Measurements from ENCODE around the gene SNTA1. TPM values are rescaled to one million over a fixed set of nuclear protein-coding genes. Genes with fewer than 3 reads are reported as not detected.
A peak's percentile ranks its signal among the peaks of the same experiment; 100 is the strongest.
"Not testable (repeated sequence)": the region's sequence is repeated elsewhere in the genome, so short reads cannot be mapped to it uniquely, and the experiment has no call there.

Gene SNTA1
- 10 to 100 TPM; 40.1 to 44.7 TPM for total RNA-seq
- long read RNA-seq, donor 1, transcript SNTA1-201 (8 exons, 2,342 nt): major isoform, 35 of 54 reads
- long read RNA-seq, donor 1, partial matches to known transcripts: 14 of 54 reads
- long read RNA-seq, donor 1, other reads (novel, unspliced or antisense): 5 of 54 reads
- long read RNA-seq, donor 2, transcript SNTA1-201 (8 exons, 2,342 nt): major isoform, 6 of 59 reads
- long read RNA-seq, donor 2, partial matches to known transcripts: 48 of 59 reads
- long read RNA-seq, donor 2, other reads (novel, unspliced or antisense): 5 of 59 reads

DNA sequence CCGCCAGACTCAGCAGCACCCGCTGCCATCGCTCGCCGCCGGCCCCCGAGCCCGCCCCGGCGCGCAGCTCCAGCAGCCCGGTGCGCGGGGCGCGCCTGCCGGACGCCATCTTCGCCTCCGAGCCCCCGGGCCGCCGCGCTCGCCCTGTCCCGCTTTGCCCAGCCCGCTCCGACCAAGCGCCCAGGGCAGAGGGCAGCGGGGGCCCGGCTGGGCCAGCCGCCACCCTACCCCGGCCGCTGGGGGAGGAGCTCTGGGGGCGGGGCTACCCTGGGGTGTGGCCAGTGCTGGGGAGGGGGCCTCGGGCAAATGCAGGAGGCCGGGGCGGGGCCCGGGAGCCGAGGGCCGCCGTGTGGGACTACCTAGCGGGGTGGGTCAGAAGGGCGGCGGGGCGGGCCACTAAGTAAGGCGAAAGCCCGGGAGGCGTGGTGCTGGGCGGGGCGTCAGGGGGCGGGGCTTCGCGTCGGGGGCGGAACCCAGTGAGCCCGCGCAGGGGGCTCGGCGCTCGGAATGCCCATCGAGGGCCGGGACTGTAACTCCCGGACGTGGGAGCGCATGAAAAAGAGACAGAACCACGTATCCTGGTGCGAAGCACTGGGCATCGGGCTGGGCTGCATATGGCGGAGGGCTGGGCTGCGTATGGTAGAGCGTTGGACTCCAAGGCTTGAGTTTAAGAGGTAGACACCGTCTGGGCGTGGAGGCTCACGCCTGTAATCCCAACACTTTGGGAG, at the start of gene SNTA1:
Gene SNTA1 (minus strand): TSS at position 252 of the 728 bp plus-strand sequence. CDS start 143 bp downstream, at position 109.
- peak; percentile 96 for DNase-seq (ENCODE audit: low spot score)
- intact Hi-C loops (cut with DNase I): loop anchor here in 1 of 2 donors (5.0 kb wide), 1 partner anchor 36 kb away; no protein-coding TSS in a partner anchor

- intact Hi-C loops (cut with DNase I): no loop called here
- DNase-seq (ENCODE audit: low spot score): no peak
These were observed 47.5 kb upstream of the SNTA1 start for GRCh38 chr20:33490934-33491656.

GRCh38 chr20:33490023-33490933, 46.7 kb upstream of the SNTA1 start, which contains the start of gene CBFA2T2:
TSS of gene CBFA2T2 (plus strand) at chr20:33490096. CDS start at chr20:33490268, 172 bp downstream.
- intact Hi-C loops (cut with DNase I): no loop called here
- DNase-seq (ENCODE audit: low spot score): peak; percentile 89

DNA sequence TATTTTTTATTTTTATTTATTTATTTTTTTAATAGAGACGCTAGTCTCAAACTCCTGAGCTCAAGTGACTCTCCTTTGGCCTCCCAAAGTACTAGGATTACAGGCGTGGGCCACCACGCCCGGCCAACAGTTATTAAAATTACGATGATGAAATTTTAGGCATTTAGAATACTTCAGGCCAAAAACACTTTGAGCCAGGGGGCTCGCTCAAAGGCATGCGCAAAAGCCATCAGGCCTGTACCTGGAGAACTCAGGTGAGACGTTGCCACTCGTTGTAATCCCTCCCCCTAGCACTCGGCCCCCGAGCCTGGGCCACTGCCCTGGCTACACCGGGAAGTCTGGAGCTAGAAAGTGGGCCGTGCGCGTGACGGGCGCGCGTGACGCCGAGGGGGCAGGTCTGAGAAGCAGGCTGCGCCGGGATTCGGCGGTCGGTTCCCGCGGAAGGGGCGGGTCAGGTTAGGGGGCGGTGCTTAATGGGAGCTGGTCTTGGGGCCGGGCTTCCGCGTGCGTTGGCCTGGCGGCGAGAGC, 46.0 kb upstream of the SNTA1 start:
- peak; percentile 100 for DNase-seq (ENCODE audit: low spot score)
- intact Hi-C loops (cut with DNase I): no loop called here

DNA sequence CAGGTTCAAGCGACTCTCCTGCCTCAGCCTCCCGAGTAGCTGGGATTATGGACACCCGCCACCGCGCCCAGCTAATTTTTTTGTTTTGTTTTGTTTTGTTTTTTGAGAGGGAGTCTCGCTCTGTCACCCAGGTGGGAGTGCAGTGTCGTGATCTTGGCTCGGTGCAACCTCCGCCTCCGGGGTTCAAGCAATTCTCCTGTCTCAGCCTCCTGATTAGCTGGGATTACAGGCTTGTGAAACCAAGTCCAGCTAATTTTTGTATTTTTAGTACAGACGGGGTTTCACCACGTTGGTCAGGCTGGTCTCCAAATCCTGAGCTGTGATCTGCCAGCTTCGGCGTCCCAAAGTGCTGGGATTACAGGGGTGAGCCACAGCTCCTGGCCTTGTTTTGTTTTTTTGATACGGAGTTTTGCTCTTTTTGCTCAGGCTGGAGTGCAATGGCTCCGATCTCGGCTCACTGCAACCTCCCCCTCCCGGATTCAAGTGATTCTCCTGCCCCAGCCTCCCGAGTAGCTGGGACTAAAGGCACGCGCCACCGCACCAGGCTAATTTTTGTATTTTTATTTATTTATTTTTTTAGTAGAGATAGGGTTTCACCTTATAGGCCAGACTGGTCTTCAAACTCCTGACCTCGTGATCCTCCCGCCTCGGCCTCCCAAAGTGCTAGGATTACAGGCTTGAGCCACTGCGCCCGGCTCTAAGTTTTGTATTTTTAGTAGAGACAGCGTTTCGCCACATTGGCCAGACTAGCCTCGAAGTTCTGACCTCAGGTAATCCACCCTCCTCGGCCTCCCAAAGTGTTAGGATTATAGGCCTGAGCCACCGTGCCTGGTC, 45.3 kb upstream of the SNTA1 start:
- peak; percentile 68 for DNase-seq (ENCODE audit: low spot score)
- intact Hi-C loops (cut with DNase I): not testable (repeated sequence)

GRCh38 chr20:33488201-33488600, 44.6 kb upstream of the SNTA1 start:
- DNase-seq (ENCODE audit: low spot score): peak; percentile 41
- intact Hi-C loops (cut with DNase I): no loop called here

DNA sequence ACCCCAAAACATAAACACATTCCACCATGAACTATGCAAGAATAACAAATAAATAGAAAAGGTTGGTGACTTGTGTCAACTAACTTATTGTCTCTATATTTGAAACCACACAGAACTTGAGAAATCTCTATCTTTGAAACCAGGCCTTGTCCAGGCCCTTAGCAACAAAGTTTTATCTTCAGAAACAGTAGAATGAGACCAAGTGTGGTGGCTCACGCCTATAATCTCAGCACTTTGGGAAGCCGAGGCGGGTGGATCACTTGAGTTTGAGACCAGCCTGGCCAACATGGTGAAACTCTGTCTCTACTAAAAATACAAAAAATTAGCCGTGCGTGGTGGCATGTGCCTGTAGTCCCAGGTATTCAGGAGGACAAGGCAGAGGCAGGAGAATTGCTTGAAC, 39.6 kb upstream of the SNTA1 start:
- intact Hi-C loops (cut with DNase I): not testable (repeated sequence)
- peak; percentile 58 for DNase-seq (ENCODE audit: low spot score)

DNA sequence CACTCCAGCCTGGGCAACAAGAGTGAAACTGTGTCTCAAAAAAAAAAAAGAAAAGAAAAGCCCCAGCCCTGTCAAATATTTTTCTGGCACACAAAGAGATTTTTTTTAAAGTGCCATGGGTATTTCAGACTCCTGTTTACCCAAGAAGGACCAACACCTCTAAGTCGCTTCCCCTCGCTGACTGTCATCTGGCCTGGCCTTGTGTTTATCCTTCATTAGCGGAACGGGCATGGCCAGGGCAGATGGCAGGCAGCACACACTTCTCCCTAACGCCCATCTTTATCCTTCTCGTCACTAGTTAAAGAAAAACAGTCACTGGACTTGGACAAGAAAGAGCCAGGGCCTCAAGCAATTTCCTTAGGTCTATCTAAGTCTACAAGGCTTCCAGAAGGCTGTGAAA, 39.0 kb upstream of the SNTA1 start:
- DNase-seq (ENCODE audit: low spot score): peak; percentile 28
- intact Hi-C loops (cut with DNase I): no loop called here

DNA sequence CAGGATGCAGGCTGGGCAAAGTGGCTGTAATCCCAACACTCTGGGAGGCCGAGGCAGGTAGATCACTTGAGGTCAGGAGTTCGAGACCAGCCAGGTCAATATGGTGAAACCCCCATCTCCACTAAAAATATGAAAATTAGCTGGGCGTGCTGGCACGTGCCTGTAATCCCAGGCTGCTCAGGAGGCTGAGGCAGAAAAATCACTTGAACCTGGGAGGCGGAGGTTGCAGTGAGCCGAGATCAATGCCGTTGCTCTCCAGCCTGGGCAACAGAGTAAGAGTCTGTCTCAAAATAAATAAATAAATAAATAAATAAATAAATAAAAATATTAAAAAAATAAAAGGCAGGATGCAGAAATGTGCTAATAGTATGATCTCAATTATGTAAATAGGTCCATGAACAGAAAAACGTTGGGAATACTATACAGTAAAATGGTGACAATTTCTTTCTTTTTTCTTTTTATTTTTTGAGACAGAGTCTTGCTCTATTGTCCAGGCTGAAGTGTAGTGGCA, 37.9 kb upstream of the SNTA1 start:
- peak; percentile 34 for DNase-seq (ENCODE audit: low spot score)
- intact Hi-C loops (cut with DNase I): no loop called here

- peak; percentile 34 for DNase-seq (ENCODE audit: low spot score)
- intact Hi-C loops (cut with DNase I): no loop called here
These were observed 36.5 kb upstream of the SNTA1 start for GRCh38 chr20:33480048-33480447.

DNA sequence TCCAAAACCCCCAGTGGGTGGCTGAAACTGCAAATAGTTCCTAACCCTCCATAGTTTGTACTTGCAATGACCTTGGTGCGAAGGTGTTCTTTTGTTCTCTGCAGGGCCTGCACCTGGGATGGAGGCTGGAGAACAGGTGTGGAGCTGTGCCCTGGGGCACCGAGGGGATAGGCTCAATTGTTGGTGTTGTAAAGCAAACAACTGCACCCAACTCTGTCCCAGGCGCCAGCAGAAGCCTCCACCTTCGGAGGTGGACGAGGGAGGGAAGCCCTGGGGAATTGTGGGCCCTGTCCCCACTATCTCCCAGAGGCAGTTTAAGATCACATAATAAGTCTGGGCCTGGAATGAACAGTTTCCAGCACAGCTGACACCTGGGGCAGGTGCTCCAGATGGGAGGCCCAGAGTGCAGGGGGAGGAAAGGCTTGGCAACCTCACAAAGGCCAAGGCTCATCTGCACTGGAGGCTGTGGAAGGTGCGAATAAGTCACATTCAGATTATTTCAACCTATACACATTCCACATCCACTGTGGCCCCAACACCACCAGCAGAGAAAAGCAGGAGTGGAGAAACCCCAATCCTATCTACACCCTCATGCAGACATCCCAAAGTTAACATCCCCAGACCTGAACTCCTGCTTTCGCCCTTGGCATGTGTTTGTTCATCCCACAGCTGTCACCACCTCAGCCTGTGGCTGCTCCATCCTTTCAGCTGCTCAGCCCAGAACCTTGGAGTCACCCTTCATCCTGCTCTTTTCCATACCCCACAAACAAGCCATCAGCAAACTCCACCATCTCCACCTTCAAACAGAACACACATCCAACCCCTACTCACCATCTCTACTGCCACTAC, 34.0 kb upstream of the SNTA1 start:
- DNase-seq (ENCODE audit: low spot score): no peak
- intact Hi-C loops (cut with DNase I): no loop called here

DNA sequence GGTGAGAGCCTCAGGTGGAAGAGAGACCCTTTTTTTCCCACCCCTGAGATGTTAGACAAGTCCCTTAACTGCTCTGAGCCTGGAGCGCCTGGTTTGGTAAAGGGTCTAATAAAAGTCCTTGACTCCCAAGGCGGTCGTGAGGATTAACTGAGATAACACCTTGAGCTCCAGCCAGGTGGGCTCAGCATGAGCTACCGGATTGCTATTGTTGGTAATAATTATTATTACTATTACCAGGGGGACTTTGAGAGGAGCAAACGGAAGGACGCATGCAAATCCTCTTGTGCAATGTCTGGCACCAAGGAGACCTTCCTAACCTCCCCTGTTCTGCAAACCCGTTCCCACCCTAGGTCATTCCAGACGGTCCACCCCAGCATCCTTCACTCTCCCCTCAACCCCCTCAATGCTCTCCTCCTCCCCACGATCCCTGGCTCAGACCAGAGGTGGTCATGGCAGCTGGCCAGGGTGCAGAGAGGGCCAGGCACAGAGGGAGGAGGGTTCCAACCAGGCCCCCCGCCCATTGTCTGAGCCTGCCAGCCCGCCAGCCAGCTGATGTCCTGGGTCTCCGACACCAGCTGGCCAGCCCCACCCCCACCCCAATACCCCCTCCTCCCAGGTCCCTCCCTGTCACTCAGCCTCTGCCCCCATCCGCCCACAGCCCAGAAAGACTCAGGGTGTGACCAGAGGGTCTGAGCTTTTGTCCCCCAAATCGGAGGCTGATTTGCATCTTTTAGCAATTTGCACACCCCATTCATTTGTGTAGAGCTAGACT, 32.0 kb upstream of the SNTA1 start:
- intact Hi-C loops (cut with DNase I): no loop called here
- DNase-seq (ENCODE audit: low spot score): no peak

DNA sequence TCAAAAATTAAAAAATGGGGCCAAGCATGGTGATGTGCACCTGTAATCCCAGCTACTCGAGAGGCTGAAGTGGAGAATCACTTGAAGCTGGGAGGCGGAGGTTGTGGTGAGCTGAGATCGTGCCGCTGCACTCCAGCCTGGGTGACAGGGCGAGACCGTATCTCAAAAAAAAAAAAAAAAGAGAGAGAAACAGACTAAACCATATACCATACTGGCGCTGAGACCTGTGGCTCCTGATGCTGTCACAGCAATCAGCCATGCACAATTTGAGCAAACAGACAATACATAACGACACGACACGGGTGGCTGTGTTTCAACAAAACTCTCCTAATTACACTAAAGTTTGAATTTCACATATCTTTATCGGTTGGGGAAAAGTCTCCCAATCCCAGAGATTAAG, 31.4 kb upstream of the SNTA1 start:
- DNase-seq (ENCODE audit: low spot score): no peak
- intact Hi-C loops (cut with DNase I): no loop called here

- no peak for DNase-seq (ENCODE audit: low spot score)
- intact Hi-C loops (cut with DNase I): no loop called here
These were observed 30.7 kb upstream of the SNTA1 start for GRCh38 chr20:33474097-33474873.

GRCh38 chr20:33472868-33473435, 29.4 kb upstream of the SNTA1 start:
- DNase-seq (ENCODE audit: low spot score): no peak
- intact Hi-C loops (cut with DNase I): no loop called here

Data from posterior vena cava (tissue), 2 donors.